ENCODE measurements around the gene SPINK9.

DNA sequence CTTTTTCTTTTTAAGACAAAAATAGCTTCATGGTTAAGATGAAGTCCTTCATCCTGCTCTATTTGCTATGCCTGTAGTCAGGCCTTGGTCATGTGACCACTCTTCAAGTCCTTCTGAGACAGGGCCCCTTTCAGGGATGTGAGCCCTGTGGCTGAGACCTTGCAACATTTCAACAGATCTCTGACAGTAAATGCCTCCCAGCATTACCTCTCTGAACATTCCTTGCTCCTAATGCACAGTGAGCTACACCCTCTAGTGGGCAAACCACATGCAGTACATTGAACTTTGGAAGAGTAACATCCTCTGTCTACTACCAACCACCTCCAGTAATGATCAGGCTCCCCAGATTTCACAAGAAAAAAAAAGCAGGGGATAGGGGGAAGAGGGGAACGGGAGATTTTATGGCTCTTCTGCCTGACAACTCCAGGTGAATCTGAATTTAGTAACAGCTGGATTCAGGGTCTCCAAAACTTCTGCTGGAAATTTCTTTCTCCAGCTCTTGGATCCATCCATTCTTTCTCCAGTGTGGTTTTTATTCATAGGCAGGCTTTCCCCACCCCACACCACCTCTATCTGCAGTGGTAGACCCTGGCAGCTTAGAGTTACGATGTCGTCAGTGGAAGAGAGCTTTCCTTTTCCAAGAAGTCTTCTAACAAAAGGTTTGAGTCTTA is 39.5 kb downstream of the SPINK9 start:
- no peak for TF ChIP-seq YY1 (IDR thresholded peaks at IDR 0.05; ENCODE audit: insufficient read depth, insufficient read length)
- TF ChIP-seq ZNF274 (IDR thresholded peaks at IDR 0.05; ENCODE audit: low read depth, low read length), result no peak
